K562 treated with DMSO at 1 percent for 48 hours (cell line): ENCODE measurements around the gene HS3ST3B1. TPM values are rescaled to one million over a fixed set of nuclear protein-coding genes. Genes with fewer than 3 reads are reported as not detected.

Experiments
- total RNA-seq: library from RNA; unstranded; fragments of 300-600 nt; gene quantifications from 2 replicates; pipeline ENCODE4 v1.2.3, GENCODE V29; 2022; ENCODE audit warnings: low replicate concordance; ENCODE audit errors: extremely low read depth

HS3ST3B1 gene
- not detected in 2 replicates for total RNA-seq

GRCh38 chr17:14300575-14301278 lies at the start of gene HS3ST3B1:
TSS of gene HS3ST3B1 (plus strand) at chr17:14301081. CDS start at chr17:14301519, 438 bp downstream.

Other genes with a start within 250 kb of the HS3ST3B1 start
- gene COX10, start 231.6 kb upstream of the HS3ST3B1 start, total RNA-seq, result not detected in 2 replicates
- gene CDRT15, start 64.2 kb upstream of the HS3ST3B1 start, total RNA-seq, result not detected in 2 replicates